Activated CD8-positive, alpha-beta memory T cell treated with anti-CD3 and anti-CD28 coated beads, Interleukin-2, amount 50 U/mL, for 4 hours (primary cell): ENCODE measurements around the gene KIF17.
"Not testable (repeated sequence)": the region's sequence is repeated elsewhere in the genome, so short reads cannot be mapped to it uniquely, and the experiment has no call there.

ENCODE experiments used
- DNase-seq: peaks from one replicate; pipeline ENCODE4 v3.0.0-alpha.2; 2020

KIF17 gene

GRCh38 chr1:20685099-20685662 lies 32.6 kb downstream of the KIF17 start:
- DNase-seq = no peak

GRCh38 chr1:20684651-20685050 lies 33.2 kb downstream of the KIF17 start:
- DNase-seq = no peak

DNA sequence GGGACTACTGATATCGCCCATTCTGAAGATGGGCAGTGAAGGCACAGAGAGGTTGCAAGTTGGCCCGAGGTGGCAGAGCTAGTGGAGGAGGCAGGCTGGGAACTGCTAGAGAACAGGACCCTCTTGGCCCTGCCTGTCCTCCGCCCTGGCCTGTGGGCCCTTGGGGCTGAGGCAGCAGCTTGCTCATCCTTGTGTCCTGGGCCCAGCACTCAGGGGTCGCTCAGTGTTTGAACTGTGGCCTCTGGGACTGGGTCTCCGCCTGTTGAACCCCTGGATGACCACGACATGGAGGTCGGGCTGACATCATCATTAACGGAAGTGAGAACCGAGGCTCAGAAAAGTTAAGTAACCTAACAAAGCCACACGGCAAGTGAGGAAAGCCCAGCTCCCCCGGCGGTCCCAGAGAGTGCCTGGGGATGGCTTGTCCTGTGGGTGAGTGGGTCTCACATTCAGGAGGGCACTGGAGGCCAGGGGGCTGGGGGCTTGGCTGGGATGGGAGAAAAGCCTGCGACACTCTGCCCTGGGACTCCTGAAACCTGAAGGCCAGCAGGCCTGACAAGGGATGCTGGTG lies 33.7 kb downstream of the KIF17 start:
- DNase-seq = no peak

- DNase-seq = no peak
These were observed 34.2 kb downstream of the KIF17 start for GRCh38 chr1:20683614-20684013.

DNA sequence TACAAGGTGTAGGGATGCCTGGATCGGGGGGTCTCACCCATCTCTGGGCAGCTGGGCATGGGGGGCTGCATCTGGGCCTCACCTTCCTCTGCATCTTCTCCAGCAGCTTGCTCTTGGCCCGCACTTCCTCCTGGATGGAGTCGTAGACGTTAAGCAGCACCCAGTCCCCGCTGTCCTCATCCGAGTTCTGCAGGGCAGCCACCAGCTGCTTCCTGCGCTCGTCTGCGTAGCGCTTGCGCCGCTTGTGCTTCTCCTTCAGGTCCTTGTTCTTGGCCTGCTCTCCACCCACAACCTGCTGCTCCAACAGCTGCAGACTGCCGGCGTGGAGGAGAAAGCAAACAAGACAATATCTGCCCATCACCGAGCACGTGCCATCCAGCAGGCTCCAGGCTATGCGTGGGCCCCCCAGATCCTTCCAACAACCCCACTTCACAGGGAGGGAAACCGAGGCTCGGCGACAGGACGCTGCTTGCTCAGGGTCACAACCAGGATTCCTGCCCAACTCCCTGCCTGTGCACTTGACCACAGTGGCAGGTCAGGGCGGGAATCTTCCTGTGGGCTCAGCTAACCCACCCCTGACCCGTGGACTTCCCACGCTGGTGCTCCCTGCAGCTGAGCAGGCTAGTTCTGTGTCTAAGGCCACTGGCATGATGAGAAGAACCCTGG lies 35.1 kb downstream of the KIF17 start:
- DNase-seq = no peak

- no peak for DNase-seq
These were observed 35.8 kb downstream of the KIF17 start for GRCh38 chr1:20681999-20682398.

DNA sequence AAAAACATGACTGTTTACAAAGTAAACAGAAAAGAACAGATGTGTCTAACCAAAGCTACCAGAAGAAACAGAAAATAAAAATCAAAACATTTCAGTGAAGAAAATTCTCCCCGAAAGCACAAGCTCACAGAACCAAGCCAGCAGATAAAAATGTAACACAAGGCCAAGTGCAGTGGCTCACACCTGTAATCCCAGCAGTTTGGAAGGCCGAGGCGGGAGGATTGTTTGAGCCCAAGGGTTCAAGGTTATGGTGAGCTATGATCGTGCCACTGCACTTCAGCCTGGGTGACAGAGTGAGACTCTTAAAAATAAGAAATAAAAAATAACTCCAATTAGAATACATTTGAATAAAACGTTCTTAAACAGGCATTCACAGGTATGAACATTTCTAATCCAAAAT lies 37.5 kb downstream of the KIF17 start:
- no peak for DNase-seq

- DNase-seq = no peak
These were observed 39.2 kb downstream of the KIF17 start for GRCh38 chr1:20678599-20678998.

GRCh38 chr1:20673626-20674025 lies 44.2 kb downstream of the KIF17 start:
- not testable (repeated sequence) for DNase-seq

GRCh38 chr1:20672265-20672632 lies 45.6 kb downstream of the KIF17 start:
- DNase-seq = no peak

DNA sequence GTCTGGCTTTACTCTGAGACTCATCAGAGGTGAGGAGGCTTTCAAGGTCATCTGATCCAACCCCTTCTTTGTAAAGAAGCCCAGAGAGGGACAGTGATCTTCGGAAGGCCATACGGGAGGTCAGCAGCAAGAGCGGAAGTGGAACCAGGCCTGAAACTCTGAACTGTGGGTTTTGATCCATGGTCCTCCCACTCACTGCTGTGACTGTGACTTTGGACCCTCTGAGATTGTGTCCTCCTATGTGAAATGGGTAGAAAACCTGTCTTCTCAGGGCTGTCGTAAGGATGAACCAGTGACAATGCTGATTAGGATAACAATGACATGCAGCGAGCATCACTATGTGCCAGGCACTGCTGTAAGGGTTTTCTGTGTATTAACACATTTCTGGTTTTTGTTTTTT lies 46.9 kb downstream of the KIF17 start:
- DNase-seq = no peak

DNA sequence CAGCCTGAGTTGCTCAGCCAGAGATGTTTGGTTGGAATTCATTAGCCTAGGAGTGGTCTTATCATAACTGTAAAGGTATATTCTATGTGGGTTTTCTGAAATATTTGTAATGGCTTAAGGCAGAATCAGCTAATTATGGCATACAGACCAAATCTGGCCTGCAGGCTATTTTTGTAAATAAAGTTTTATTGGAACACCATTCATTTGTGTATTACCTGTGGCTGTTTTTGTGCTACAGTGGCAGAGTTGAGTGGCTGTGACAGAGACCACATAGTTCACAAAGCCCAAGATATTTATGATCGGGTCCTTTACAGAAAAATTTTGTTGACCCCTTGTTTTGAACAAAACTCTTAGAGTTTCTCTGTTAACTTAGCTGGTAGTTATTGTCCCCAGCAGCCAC lies 49.2 kb downstream of the KIF17 start:
- no peak for DNase-seq

- DNase-seq = no peak
These were observed 51.0 kb downstream of the KIF17 start for GRCh38 chr1:20666804-20667203.

- no peak for DNase-seq
These were observed 51.7 kb downstream of the KIF17 start for GRCh38 chr1:20666146-20666545.

DNA sequence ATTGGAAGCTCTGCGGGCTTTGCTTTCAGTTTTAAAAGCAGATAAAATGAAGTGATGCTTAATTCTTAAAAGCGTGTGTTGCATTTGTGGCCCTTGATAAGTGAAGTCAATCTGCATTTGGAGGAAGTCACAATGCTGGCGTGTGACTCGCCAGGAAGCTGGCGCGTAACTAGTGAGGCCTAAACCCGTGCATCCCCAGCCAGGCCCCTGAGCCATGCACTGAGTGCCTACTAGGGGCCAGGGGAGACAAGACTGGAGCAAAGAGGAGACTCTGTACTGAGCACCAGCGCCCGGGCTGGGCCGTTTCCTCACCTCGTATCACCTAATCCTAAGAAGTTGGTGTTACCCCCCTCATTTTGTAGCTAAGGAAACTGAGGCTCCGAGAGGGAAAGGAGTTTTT lies 52.1 kb downstream of the KIF17 start:
- no peak for DNase-seq

- no peak for DNase-seq
These were observed 53.7 kb downstream of the KIF17 start for GRCh38 chr1:20663969-20664715.

DNA sequence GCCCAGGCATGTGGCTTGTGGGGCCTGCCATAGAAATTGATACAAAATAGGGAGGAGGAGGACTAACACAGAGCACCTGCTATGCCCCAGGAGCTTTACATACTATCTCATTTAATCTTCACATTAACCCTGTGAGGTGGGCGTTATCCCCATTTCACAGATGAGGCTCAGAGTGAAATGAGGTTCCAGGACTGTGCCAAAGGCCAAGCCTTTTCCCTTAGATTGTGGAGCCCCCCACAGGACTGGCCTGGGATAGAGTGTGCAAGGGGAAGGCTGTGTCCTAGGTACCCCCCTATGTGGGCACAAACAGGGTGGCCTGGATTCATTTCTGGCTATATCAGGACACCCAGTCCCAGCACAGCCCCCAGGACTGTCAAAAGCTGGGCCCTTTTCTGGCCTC lies 54.4 kb downstream of the KIF17 start:
- no peak for DNase-seq

GRCh38 chr1:20662110-20662475 lies 55.7 kb downstream of the KIF17 start:
- no peak for DNase-seq

- DNase-seq = peak; percentile 93
These were observed 56.3 kb downstream of the KIF17 start, which contains the start of gene DDOST for GRCh38 chr1:20661207-20662109. TSS of gene DDOST (minus strand) at chr1:20661369. CDS start at chr1:20661350, 19 bp downstream.

DNA sequence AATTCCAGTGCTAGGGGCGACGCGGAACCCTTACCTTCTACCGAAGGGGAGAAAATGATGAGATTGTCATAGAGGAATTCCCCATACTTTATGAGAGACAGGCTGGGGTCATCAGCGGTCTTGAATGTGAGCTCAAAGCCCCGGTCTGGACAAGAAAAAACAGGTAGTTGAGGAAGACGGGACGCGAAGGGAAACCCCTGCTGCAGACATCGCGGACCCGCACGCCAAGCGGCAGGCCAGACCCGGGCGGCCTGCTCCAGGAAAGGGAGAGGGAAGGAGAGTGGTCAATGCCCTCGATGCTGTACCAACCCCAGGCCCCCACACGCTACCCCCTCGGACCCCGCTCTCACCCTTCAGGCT lies 57.0 kb downstream of the KIF17 start:
- no peak for DNase-seq

GRCh38 chr1:20660363-20660762 lies 57.4 kb downstream of the KIF17 start:
- no peak for DNase-seq

DNA sequence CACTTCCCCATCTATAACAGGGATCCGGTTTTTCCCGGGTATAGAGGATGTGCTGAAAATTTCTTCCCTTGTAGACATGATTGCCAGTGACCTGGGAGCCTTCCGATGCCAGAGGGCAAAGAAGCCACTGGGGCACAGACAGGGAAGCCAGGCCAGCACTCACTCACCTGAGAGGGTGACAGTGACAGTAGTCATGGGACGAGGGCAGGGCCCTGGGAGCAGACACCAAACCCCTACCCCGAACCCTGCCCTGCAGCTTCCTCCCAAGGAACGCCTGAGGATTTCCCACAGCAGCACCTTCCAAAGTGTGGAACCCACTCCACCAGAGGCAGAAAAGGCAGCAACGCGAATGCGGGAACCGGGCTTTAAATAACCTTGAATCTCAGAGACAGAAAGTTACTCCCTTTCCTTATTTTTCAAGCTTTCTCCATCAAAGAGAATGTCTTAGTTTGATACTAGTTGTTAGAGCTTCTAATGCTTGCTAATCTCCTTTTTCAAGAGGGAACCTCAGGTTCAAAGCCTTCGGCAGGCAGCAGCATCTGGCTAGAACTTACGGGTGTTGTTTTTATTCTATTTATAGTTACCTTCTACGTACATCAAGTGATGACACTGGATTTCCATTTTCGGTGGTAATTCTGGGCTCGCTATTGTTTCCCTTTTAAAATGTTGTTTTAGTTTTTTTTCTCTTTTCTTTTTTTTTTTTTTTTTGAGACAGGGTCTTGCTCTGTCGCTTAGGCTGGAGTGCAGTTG lies 59.5 kb downstream of the KIF17 start:
- no peak for DNase-seq
